HG03196 (cell line): ENCODE data around the gene PCGF6.
"Not testable (repeated sequence)": the region's sequence is repeated elsewhere in the genome, so short reads cannot be mapped to it uniquely, and the experiment has no call there.

ENCODE experiments used
- ATAC-seq: cut with Tn5 transposase; IDR thresholded peaks from one replicate; pipeline ENCODE4 v1.9.1; 2021; ENCODE audit not compliant: unreplicated experiment

PCGF6 gene

GRCh38 chr10:103258928-103259327, 92.0 kb downstream of the PCGF6 start:
- not testable (repeated sequence) for ATAC-seq

DNA sequence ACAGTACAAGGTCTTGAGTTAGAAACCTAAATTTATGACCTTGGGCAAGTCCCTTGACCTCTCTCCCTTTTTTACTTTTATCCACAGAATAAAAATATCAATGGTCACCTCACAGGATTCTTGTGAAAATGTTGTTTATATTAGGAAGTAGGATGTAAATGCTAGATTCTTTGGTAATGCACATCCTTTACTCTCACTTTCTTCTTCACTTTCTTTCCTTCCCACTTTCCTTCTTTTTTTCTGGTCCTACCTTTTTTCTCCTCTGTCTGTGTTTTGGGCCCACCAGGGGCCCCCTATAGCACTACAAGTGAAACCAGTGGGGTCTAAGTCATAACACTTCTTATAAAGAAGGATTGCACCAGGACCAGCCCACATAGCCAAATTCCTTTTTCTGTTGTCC, 93.1 kb downstream of the PCGF6 start:
- no peak for ATAC-seq

- ATAC-seq, result no peak
Measured at GRCh38 chr10:103256613-103257012, 94.3 kb downstream of the PCGF6 start.

GRCh38 chr10:103254538-103255325, 96.2 kb downstream of the PCGF6 start:
- no peak for ATAC-seq

DNA sequence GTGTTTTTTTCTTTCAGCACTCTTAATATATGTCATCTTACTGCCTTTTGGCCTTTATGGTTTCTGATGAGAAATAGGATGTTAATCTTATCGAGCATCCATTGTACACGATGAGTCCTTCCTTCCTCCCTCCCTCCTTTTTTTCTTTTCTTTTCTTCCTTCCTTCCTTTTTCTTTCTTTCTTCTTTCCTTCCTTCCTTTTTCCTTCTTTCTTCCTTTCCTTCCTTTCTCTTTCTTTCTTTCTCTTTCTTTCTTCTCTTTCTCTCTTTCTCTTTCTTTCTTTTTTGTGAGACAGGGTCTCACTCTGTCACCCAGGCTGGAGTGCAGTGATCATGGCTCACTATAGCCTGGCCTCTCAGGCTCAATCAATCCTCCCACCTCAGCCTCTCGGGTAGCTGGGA, 96.8 kb downstream of the PCGF6 start:
- ATAC-seq, result no peak
